OCI-LY7 (cell line): Measurements from ENCODE around the gene MIS18A. TPM values are rescaled to one million over a fixed set of nuclear protein-coding genes. Genes with fewer than 3 reads are reported as not detected.

Experiments
- BruUV-seq: library from RNA; stranded (reverse); fragments of 400-500 nt; replicated peaks from 2 replicates; lab custom pipeline; 2021; lab: Mats Ljungman, UMichigan
- CTCF ChIA-PET: fragments of 300-600 bp; sonication (Branson Sonifier 250); formaldehyde crosslinking; loops from one replicate; lab custom pipeline; 2022; ENCODE audit warnings: antibody characterized with exemption; ENCODE audit not compliant: unreplicated experiment; lab: Charles Lee
- POLR2A ChIA-PET: fragments of 300-600 bp; sonication (Branson Sonifier 250); formaldehyde crosslinking; loops from one replicate; lab custom pipeline; 2022; ENCODE audit warnings: antibody characterized with exemption; lab: Charles Lee
- DNase-seq: peaks from one replicate; pipeline ENCODE4 v3.0.0-alpha.2; 2015; ENCODE audit warnings: low spot score
- H2AFZ ChIP-seq: fragments of 200-600 bp; sonication (generic), shearing (Covaris generic); 2 replicates; pipeline ENCODE4 v1.6.1; 2014; ENCODE audit warnings: mild to moderate bottlenecking, antibody characterized with exemption, low read length, moderate library complexity
- H3K27ac ChIP-seq: fragments of 200-600 bp; sonication (generic); 2 replicates; pipeline ENCODE4 v1.5.1; 2014; ENCODE audit warnings: mixed run types, low read depth, mild to moderate bottlenecking, moderate library complexity, low read length, inconsistent platforms; ENCODE audit not compliant: poor library complexity, severe bottlenecking
- H3K36me3 ChIP-seq: fragments of 200-600 bp; sonication (generic); 2 replicates; pipeline ENCODE4 v1.6.1; 2014; ENCODE audit warnings: mild to moderate bottlenecking, antibody characterized with exemption, low read length, moderate library complexity, mixed read lengths; ENCODE audit not compliant: insufficient read depth
- H3K4me1 ChIP-seq: fragments of 200-600 bp; sonication (generic); 2 replicates; pipeline ENCODE4 v1.5.1; 2014; ENCODE audit warnings: mild to moderate bottlenecking, low read length; ENCODE audit not compliant: insufficient read depth, poor library complexity, severe bottlenecking
- H3K4me2 ChIP-seq: fragments of 200-600 bp; sonication (generic); 2 replicates; pipeline ENCODE4 v1.6.1; 2014; ENCODE audit warnings: mild to moderate bottlenecking, low read length
- H3K4me3 ChIP-seq: fragments of 200-600 bp; sonication (generic); 2 replicates; pipeline ENCODE4 v1.5.1; 2014; ENCODE audit warnings: mild to moderate bottlenecking, low read depth, low read length; ENCODE audit not compliant: poor library complexity, severe bottlenecking
- H3K79me2 ChIP-seq: fragments of 200-600 bp; sonication (generic); 2 replicates; pipeline ENCODE4 v1.6.1; 2016; ENCODE audit warnings: low read depth, mild to moderate bottlenecking, low read length, moderate library complexity, mixed read lengths; ENCODE audit not compliant: insufficient read depth
- H3K9me2 ChIP-seq: fragments of 200-600 bp; sonication (generic); 2 replicates; pipeline ENCODE4 v1.6.1; 2016; ENCODE audit warnings: mild to moderate bottlenecking, low read length, mixed read lengths; ENCODE audit not compliant: insufficient read depth
- H3K9me3 ChIP-seq: fragments of 200-600 bp; sonication (generic); 2 replicates; pipeline ENCODE4 v1.6.1; 2014; ENCODE audit warnings: mild to moderate bottlenecking, mixed run types, low read length, mixed read lengths
- H4K20me1 ChIP-seq: fragments of 200-600 bp; sonication (generic); 2 replicates; pipeline ENCODE4 v1.6.1; 2014; ENCODE audit warnings: mild to moderate bottlenecking, antibody characterized with exemption, low read length, moderate library complexity, mixed read lengths; ENCODE audit not compliant: insufficient read depth
- CTCF ChIP-seq: fragments of 200-600 bp; sonication (generic); conservative IDR thresholded peaks from 2 replicates; pipeline ENCODE4 v1.5.1; 2014; ENCODE audit warnings: mild to moderate bottlenecking, antibody characterized with exemption, low read length, moderate library complexity, mixed read lengths
- EZH2phosphoT487 ChIP-seq: fragments of 200-600 bp; sonication (generic); IDR thresholded peaks from 2 replicates; pipeline ENCODE4 v1.6.1; 2018; ENCODE audit warnings: low read depth, borderline replicate concordance, mild to moderate bottlenecking, mixed run types, antibody characterized with exemption, low read length, moderate library complexity, mixed read lengths
- intact Hi-C: fragments of 100-400 bp; cut with micrococcal nuclease; formaldehyde crosslinking; loops from one replicate; pipeline ENCODE4 v1.10.0; 2022; ENCODE audit not compliant: unreplicated experiment
- total RNA-seq, 2 experiments: library from RNA; depleted of rRNA in 1 of 2; stranded (reverse); fragments of >200 nt in 1 of 2; shearing (Covaris generic) in 1 of 2; gene quantifications; 2 replicates each; pipeline ENCODE4 v1.2.3, GENCODE V29; 2014 to 2022

The MIS18A gene
- total RNA-seq, 2 experiments from 2014 or later: 25.2 to 53.0 TPM

- intact Hi-C loops: no loop called here
- no peak for DNase-seq
- Histone ChIP-seq H3K9me2 (no peaks in the 10 kb centered on the region), H3K4me3 (no peak overlapping the region), H3K79me2 (peaks cover 19% of the 10 kb centered on the region), H3K4me1 (peaks cover 18% of the 10 kb centered on the region), H4K20me1 (no peaks in the 10 kb centered on the region), H3K4me2 (no peak overlapping the region), H3K27ac (no peak overlapping the region), H3K36me3 (no peaks in the 10 kb centered on the region), H3K9me3 (no peaks in the 10 kb centered on the region), H2AFZ (no peak overlapping the region)
- CTCF ChIA-PET: no interaction called here
- TF ChIP-seq CTCF: no peak
- TF ChIP-seq EZH2phosphoT487: no peak
- BruUV-seq: no TSS peak
- POLR2A ChIA-PET: interaction anchor here (0.9 kb wide), 1 partner anchor 10 kb away, joined by 5 read pairs; no protein-coding TSS in a partner anchor
These were observed 2.7 kb upstream of the MIS18A start for GRCh38 chr21:32281531-32281930.

- intact Hi-C loops: loop anchor here (2.0 to 5.0 kb wide), 5 partner anchors 113 to 547 kb away; partner anchors contain the start of genes CFAP298, SCAF4 and URB1
- Histone ChIP-seq H2AFZ (peak overlapping the region; percentile 74), H3K4me2 (peak overlapping the region; percentile 78), H3K4me3 (peak overlapping the region; percentile 90), H3K79me2 (peaks cover 35% of the 10 kb centered on the region), H3K9me2 (no peaks in the 10 kb centered on the region), H3K27ac (peak overlapping the region; percentile 80), H3K4me1 (peaks cover 23% of the 10 kb centered on the region), H4K20me1 (no peaks in the 10 kb centered on the region), H3K36me3 (peaks cover 11% of the 10 kb centered on the region), H3K9me3 (no peaks in the 10 kb centered on the region)
- TSS peak; percentile 73 for BruUV-seq
- ChIA-PET CTCF (interaction anchor here (0.6 kb wide), 1 partner anchor 327 kb away, joined by 9 read pairs; no protein-coding TSS in a partner anchor), POLR2A (interaction anchor here (0.6 to 1.2 kb wide), 6 partner anchors 16 to 619 kb away, joined by 3 to 5 read pairs (median 4); no protein-coding TSS in a partner anchor)
- no peak for TF ChIP-seq CTCF
- no peak for TF ChIP-seq EZH2phosphoT487
- DNase-seq: no peak
These were observed 480 bp upstream of the MIS18A start for GRCh38 chr21:32279377-32279680.

GRCh38 chr21:32278103-32278502, 746 bp downstream of the MIS18A start:
- BruUV-seq: no TSS peak
- intact Hi-C loops: loop anchor here (2.0 to 5.0 kb wide), 5 partner anchors 115 to 546 kb away; partner anchors contain the start of genes CFAP298, SCAF4 and URB1
- Histone ChIP-seq H2AFZ (peak overlapping the region; percentile 74; the same call in 1 of the 2 replicates), H3K9me2 (no peaks in the 10 kb centered on the region), H3K4me3 (peak overlapping the region; percentile 90), H3K4me1 (peaks cover 23% of the 10 kb centered on the region), H4K20me1 (no peaks in the 10 kb centered on the region), H3K36me3 (peaks cover 21% of the 10 kb centered on the region), H3K4me2 (peak overlapping the region; percentile 74), H3K9me3 (no peaks in the 10 kb centered on the region), H3K79me2 (peaks cover 35% of the 10 kb centered on the region), H3K27ac (peak overlapping the region; percentile 80)
- ChIA-PET POLR2A (no interaction called here), CTCF (no interaction called here)
- DNase-seq: peak; percentile 51
- TF ChIP-seq EZH2phosphoT487 (no peak), CTCF (no peak)
